Activated CD8-positive, alpha-beta memory T cell treated with anti-CD3 and anti-CD28 coated beads, Interleukin-2, amount 50 U/mL, for 1 hour (primary cell): ENCODE data around the gene MAP2K5.

Source experiments
- DNase-seq: peaks from one replicate; pipeline ENCODE4 v3.0.0-alpha.2; 2020; ENCODE audit errors: extremely low read depth

Gene MAP2K5

GRCh38 chr15:67782691-67782991 lies 240.1 kb downstream of the MAP2K5 start:
- DNase-seq: no peak

DNA sequence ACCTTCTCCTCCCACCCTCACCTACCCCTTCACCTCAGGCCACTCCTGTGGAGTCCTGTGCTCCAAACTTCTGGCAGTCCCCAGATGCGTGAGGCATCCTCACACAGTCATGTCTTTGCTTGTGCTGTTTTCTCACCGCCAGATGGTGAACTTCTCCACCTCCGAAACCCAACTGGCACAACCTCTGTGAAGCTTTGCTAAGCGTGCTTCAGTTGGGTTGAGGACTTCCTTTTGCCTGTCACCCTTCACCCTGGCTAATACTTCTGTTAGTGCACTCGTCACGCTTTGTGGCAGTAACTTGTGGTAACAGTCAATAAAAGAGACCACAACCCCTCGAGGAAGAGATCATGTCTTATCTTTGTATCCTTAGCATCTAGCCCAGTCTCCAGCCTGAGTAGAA lies 240.8 kb downstream of the MAP2K5 start:
- DNase-seq: peak; percentile 14

GRCh38 chr15:67784090-67784781 lies 241.7 kb downstream of the MAP2K5 start:
- DNase-seq: no peak

GRCh38 chr15:67784856-67785430 lies 242.4 kb downstream of the MAP2K5 start:
- no peak for DNase-seq

- DNase-seq: no peak
Observed at GRCh38 chr15:67785431-67785830, 242.9 kb downstream of the MAP2K5 start.

GRCh38 chr15:67786646-67787045 lies 244.1 kb downstream of the MAP2K5 start:
- DNase-seq: no peak

DNA sequence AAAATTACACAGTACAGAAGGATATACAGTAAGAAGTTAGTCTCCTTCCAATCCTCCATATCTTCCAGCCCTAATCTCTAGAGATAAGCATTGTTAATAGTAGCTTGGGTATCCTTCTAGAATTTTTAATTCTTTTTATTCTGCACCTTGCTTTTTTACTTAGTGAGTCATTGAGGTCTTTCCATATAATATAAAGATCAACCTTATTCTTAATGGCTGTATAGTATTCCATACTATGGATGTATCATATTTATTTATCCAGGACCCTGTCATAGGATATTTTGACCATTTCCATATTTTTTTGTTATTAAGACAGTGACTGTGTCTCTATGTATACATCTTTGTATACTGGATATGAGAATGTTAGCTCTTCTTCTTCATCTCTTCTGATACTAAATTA lies 246.5 kb downstream of the MAP2K5 start:
- DNase-seq: no peak

GRCh38 chr15:67790610-67791319 lies 248.3 kb downstream of the MAP2K5 start:
- DNase-seq: no peak

GRCh38 chr15:67792250-67792942 lies 249.9 kb downstream of the MAP2K5 start:
- DNase-seq: no peak

GRCh38 chr15:67794832-67795574 lies 252.5 kb downstream of the MAP2K5 start:
- DNase-seq: no peak

- no peak for DNase-seq
Observed at GRCh38 chr15:67796196-67797127, 254.0 kb downstream of the MAP2K5 start.

- DNase-seq: no peak
Observed at GRCh38 chr15:67799801-67800205, 257.3 kb downstream of the MAP2K5 start.

- DNase-seq: no peak
Observed at GRCh38 chr15:67801142-67801541, 258.6 kb downstream of the MAP2K5 start.

- DNase-seq: no peak
Observed at GRCh38 chr15:67801926-67802914, 259.7 kb downstream of the MAP2K5 start.

DNA sequence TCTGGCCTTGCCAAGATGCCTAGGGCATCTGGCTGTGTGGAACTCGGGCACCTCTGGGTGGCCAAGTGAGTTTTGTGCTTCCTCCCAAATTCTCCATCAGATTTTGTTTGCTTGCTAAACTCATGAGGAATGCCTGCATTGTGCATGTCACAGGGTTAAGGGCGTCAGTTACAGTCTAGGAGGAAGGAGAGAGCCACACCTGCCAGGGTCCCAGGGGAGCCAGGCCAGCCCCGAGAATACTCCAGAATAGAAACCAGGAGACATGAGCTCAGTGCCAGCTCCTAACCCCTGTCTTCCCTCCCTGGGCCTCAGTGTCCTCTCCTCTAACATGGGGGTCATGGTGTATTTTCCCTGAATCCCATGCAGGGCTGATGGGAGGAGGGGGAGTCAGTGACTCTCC lies 260.8 kb downstream of the MAP2K5 start:
- DNase-seq: no peak

DNA sequence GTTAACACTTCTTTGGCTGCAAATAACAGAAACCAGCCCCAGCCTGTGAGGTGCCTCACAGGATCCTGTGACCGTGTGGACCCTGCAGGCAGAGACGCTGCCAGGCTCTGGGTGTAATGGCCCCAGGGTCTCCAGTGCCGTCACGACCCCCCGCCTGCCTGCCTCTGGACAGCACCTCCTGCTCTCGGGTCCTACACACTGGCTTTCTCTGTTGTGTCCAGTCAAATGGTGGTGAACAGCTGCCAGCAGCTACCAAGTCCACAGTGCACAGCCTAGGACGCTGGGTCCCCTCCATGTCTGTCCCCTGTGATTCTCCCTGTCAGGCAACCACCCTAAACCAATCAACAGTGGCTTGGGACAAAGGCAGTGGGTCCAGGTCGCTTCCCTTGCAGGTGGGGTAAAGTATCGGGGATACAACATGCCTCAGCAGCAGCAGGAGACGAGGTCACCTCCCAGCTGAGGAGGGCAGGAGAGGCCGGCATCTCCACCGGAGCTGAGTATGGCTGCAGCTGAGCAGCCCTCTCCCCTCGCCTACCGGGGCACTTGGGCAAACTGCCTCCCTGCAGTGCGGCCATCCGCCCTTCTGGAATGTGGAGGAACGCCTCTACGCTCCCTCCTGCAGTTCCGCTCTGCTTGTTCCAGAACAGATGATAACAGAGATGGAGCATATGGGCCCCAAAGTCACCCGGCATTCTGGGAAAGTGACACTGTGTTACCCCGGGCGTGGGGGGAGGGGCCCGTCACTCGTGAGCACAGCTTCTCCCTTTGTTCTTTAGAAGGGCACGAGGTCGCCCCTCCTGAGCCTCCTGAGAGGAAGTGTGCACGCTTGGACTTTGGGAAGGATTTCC lies 261.7 kb downstream of the MAP2K5 start:
- DNase-seq: no peak

DNA sequence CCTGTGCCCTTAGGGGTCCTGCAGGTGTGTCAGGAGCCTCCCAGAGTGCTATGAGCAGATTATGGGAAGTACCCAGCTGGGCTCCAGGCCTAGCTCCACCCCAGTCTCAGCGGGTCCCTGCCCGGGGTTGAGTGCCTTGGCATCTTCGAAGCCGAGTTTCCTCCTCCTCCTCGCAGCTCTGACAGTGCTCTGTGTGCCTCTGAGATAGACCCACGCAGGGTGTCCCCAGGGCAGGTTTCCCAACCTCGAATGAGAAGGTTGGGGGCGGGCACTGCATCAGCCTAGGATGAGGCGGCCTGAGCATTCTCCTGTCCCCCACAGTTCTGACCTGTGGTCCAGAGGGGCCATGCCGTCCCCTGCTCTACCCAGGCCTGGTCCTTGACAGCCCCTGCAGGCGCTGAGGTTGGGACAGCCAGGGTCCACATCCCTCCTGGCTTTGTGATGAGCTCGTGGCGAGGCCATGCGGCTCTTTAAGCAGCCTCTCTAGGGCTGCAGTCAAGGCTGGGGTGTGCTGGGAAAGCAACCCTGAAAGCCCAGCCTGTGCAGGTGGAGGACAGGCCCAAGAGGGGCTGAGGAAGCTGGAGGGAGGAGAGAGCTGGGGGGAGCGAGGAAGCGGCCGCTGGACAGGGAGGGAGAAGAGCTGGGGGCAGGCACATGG lies 262.6 kb downstream of the MAP2K5 start:
- no peak for DNase-seq
